ENCODE results near the gene OR1F1.

Gene OR1F1

DNA sequence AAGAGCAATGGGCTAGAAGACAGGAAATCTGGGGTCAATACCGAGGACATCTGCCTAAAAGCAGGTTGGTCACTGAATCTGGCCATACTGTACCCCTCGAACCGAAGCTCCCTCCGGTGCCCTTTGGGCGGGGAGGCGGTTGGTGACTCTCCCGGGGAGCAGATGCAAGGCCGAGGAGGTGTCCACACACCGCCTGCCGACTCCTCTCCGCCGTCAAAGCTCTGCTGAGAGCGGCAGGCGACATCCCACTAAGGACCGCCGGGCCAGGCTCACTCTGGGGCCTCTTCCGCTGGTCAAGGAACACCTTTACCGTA, 46.5 kb downstream of the OR1F1 start:
- no peaks in the 10 kb centered on the region for H3K79me1 ChIP-seq (ENCODE audit: low read depth, low read length)
- no peak overlapping the region for H3K27ac ChIP-seq (replicated peaks; ENCODE audit: low read length)
- peaks cover 5 to 23% of the 10 kb centered on the region in 2 donors for H3K9me3 ChIP-seq (replicated peaks in 1 of 2; ENCODE audit: control insufficient read depth in 2 of 2, insufficient read depth in 1 of 2, low read depth in 1 of 2, low read length in 2 of 2)
- no peak overlapping the region for H2AK5ac ChIP-seq (ENCODE audit: low read depth, low read length)
- H2BK15ac ChIP-seq (ENCODE audit: low read length): no peak overlapping the region
- peak overlapping the region; percentile 25 for H3K14ac ChIP-seq (ENCODE audit: low read length)
- no peak overlapping the region for H2BK12ac ChIP-seq (ENCODE audit: low read length)
- no peak for DNase-seq (ENCODE audit: low spot score)
- peak overlapping the region; percentile 94 for H3K9ac ChIP-seq (ENCODE audit: low read depth, low read length, poor library complexity)
- no peak overlapping the region for H4K91ac ChIP-seq (ENCODE audit: low read depth, low read length, poor library complexity)
- no peak overlapping the region for H3K4ac ChIP-seq (ENCODE audit: low read length)
- peak overlapping the region; percentile 95 for H3K23ac ChIP-seq (ENCODE audit: low read depth, low read length, poor library complexity)
- peak overlapping the region; percentile 67 to 93 for H3K4me3 ChIP-seq (ENCODE audit: low read length in 2 of 2)
- H3K36me3 ChIP-seq (replicated peaks in 1 of 2; ENCODE audit: control insufficient read depth in 2 of 2, insufficient read depth in 2 of 2, low read length in 2 of 2): peaks cover 16 to 41% of the 10 kb centered on the region in 2 donors
- no peaks in the 10 kb centered on the region for H3K4me1 ChIP-seq (ENCODE audit: control insufficient read depth in 2 of 2, insufficient read depth in 1 of 2, low read depth in 1 of 2, low read length in 2 of 2)
- no peak overlapping the region for H2BK120ac ChIP-seq (ENCODE audit: low read depth, low read length)
- H3K18ac ChIP-seq (ENCODE audit: low read length): peak overlapping the region; percentile 90
- WGBS, 2 donors (ENCODE audit: extremely low coverage in 2 of 2, insufficient read length in 2 of 2, insufficient replicate concordance in 1 of 2): no CpG with 5 or more reads among the region's 18 CpGs
- H3K27me3 ChIP-seq (ENCODE audit: control insufficient read depth in 3 of 3, insufficient read depth in 3 of 3, low read depth in 1 of 3, low read length in 3 of 3): no peaks in the 10 kb centered on the region
- H2BK5ac ChIP-seq (ENCODE audit: low read length): peak overlapping the region; percentile 89
- H4K8ac ChIP-seq (ENCODE audit: low read depth, low read length): no peak overlapping the region
- peak overlapping the region; percentile 96 for H2AFZ ChIP-seq (ENCODE audit: low read length)
- peak overlapping the region; percentile 89 for H3K4me2 ChIP-seq (ENCODE audit: insufficient read depth, low read length, poor library complexity, severe bottlenecking)

DNA sequence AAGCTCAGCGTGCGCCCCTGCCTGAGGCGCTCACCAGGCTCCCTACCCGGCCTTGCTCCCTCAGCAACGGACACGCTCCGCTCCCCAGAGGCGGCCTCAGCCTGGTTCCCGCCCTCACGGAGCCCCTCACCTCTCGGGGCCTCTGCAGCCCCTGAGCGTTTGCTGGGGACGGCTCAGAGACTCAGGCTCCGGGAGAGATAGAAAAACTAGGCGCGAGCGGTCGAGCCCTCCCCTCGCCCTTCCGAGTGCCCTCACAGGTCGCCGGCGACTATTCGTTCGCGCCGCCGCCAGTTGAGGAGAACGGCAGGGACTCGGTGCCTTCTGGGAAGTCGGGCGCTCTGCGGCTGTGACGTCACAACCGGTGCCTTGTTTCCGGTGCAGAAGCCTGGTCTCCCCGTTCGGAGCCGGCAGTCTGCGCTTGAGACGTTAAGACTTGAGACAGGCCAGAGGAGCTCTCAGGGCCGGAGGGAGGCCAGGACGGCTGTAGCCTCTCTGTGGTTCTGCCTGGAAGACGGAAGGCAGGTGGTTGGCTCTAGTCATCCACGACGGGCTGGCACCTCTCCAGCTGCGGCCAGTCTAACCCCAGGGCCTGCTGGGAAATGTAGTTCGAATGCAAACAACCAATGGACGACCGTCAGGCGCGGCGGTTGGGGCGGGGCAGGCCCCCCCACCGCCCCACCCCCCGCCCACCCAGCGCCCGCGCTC, 47.0 kb downstream of the OR1F1 start, which contains the start of gene ZNF200:
Gene ZNF200, minus strand, starts transcription at position 302 of the 705 bp plus-strand sequence. CDS start 1,403 bp downstream, outside the sequence.
- Histone ChIP-seq H2BK12ac (ENCODE audit: low read length) (no peak within 1 kb of the TSS), H3K14ac (ENCODE audit: low read length) (peak within 1 kb of the TSS; percentile 25), H3K4me1 (ENCODE audit: control insufficient read depth in 2 of 2, insufficient read depth in 1 of 2, low read depth in 1 of 2, low read length in 2 of 2) (no peaks in the 10 kb centered on the region), H2BK15ac (ENCODE audit: low read length) (no peak within 1 kb of the TSS), H2AFZ (ENCODE audit: low read length) (peak within 1 kb of the TSS; percentile 96), H3K36me3 (replicated peaks in 1 of 2; ENCODE audit: control insufficient read depth in 2 of 2, insufficient read depth in 2 of 2, low read length in 2 of 2) (peaks cover 14 to 36% of the 10 kb centered on the region in 2 donors), H4K91ac (ENCODE audit: low read depth, low read length, poor library complexity) (no peak within 1 kb of the TSS), H3K23ac (ENCODE audit: low read depth, low read length, poor library complexity) (peak within 1 kb of the TSS; percentile 95), H3K18ac (ENCODE audit: low read length) (peak within 1 kb of the TSS; percentile 94), H3K4me2 (ENCODE audit: insufficient read depth, low read length, poor library complexity, severe bottlenecking) (peak within 1 kb of the TSS; percentile 89), H3K9me3 (replicated peaks in 1 of 2; ENCODE audit: control insufficient read depth in 2 of 2, insufficient read depth in 1 of 2, low read depth in 1 of 2, low read length in 2 of 2) (peaks cover 3 to 19% of the 10 kb centered on the region in 2 donors), H3K27ac (replicated peaks; ENCODE audit: low read length) (peak within 1 kb of the TSS; percentile 73), H2BK120ac (ENCODE audit: low read depth, low read length) (no peak within 1 kb of the TSS), H2BK5ac (ENCODE audit: low read length) (peak within 1 kb of the TSS; percentile 89), H4K8ac (ENCODE audit: low read depth, low read length) (no peak within 1 kb of the TSS), H3K9ac (ENCODE audit: low read depth, low read length, poor library complexity) (peak within 1 kb of the TSS; percentile 94), H2AK5ac (ENCODE audit: low read depth, low read length) (no peak within 1 kb of the TSS), H3K4me3 (ENCODE audit: low read length in 2 of 2) (peak within 1 kb of the TSS; percentile 67 to 93), H3K79me1 (ENCODE audit: low read depth, low read length) (no peaks in the 10 kb centered on the region), H3K4ac (ENCODE audit: low read length) (no peak within 1 kb of the TSS), H3K27me3 (ENCODE audit: control insufficient read depth in 3 of 3, insufficient read depth in 3 of 3, low read depth in 1 of 3, low read length in 3 of 3) (no peaks in the 10 kb centered on the region)
- peak; percentile 92 for DNase-seq (ENCODE audit: low spot score)
- WGBS, 2 donors (ENCODE audit: extremely low coverage in 2 of 2, insufficient read length in 2 of 2, insufficient replicate concordance in 1 of 2): no CpG with 5 or more reads among the region's 59 CpGs

DNA sequence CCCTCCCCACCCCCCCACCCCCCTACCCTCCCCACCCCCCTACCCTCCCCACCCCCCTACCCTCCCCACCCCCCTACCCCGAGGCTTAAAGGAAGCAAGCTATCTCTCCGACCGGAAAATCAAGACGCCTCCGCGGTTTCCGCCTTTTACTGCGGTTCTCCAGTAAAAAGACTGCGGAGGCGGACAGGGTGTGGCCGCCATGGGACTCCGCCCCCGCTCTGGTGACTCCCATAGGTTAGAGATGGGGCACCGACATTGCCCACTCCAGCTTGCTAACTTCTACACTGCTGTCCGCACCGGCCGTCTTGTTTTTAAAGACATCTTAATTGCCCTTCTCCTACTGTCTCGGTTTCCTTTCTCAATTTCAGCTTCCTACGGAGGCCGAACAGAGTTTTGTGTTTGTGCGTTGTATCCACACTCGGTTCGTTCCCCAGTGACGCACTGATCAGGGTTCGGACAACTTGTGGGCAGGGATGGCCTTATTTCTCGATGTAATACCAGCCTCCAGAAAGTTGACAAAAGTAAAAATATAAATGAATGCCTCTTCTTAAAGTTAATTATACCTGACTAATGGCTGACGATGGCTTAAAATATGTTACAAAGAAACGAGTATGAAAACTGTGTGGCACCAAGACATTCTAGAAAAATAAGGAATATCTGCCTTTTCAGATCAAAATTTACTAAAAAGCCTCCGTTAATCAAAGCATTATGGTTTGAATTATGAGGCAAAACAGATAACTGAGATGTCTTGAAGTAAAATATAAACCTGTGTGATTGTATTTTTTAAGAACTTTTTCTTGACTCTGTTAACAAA, 48.1 kb downstream of the OR1F1 start:
- Histone ChIP-seq H4K8ac (ENCODE audit: low read depth, low read length) (no peak overlapping the region), H3K9ac (ENCODE audit: low read depth, low read length, poor library complexity) (no peak overlapping the region), H3K27me3 (ENCODE audit: control insufficient read depth in 3 of 3, insufficient read depth in 3 of 3, low read depth in 1 of 3, low read length in 3 of 3) (peaks cover 0 to under 1% (median 0%) of the 10 kb centered on the region in 3 experiments), H3K9me3 (replicated peaks in 1 of 2; ENCODE audit: control insufficient read depth in 2 of 2, insufficient read depth in 1 of 2, low read depth in 1 of 2, low read length in 2 of 2) (peaks cover 4 to 10% of the 10 kb centered on the region in 2 donors), H3K18ac (ENCODE audit: low read length) (no peak overlapping the region), H3K4me2 (ENCODE audit: insufficient read depth, low read length, poor library complexity, severe bottlenecking) (no peak overlapping the region), H3K14ac (ENCODE audit: low read length) (no peak overlapping the region), H3K4me3 (ENCODE audit: low read length in 2 of 2) (no peak overlapping the region), H2AFZ (ENCODE audit: low read length) (no peak overlapping the region), H2BK15ac (ENCODE audit: low read length) (no peak overlapping the region), H2BK5ac (ENCODE audit: low read length) (no peak overlapping the region), H3K27ac (replicated peaks; ENCODE audit: low read length) (no peak overlapping the region), H3K23ac (ENCODE audit: low read depth, low read length, poor library complexity) (no peak overlapping the region), H3K79me1 (ENCODE audit: low read depth, low read length) (no peaks in the 10 kb centered on the region), H3K4ac (ENCODE audit: low read length) (no peak overlapping the region), H2AK5ac (ENCODE audit: low read depth, low read length) (no peak overlapping the region), H2BK120ac (ENCODE audit: low read depth, low read length) (no peak overlapping the region), H3K36me3 (replicated peaks in 1 of 2; ENCODE audit: control insufficient read depth in 2 of 2, insufficient read depth in 2 of 2, low read length in 2 of 2) (peaks cover 12 to 25% of the 10 kb centered on the region in 2 donors), H2BK12ac (ENCODE audit: low read length) (no peak overlapping the region), H3K4me1 (ENCODE audit: control insufficient read depth in 2 of 2, insufficient read depth in 1 of 2, low read depth in 1 of 2, low read length in 2 of 2) (no peaks in the 10 kb centered on the region), H4K91ac (ENCODE audit: low read depth, low read length, poor library complexity) (no peak overlapping the region)
- no CpG with 5 or more reads among the region's 29 CpGs for whole genome bisulfite sequencing, 2 donors (ENCODE audit: extremely low coverage in 2 of 2, insufficient read length in 2 of 2, insufficient replicate concordance in 1 of 2)
- DNase-seq (ENCODE audit: low spot score): no peak

DNA sequence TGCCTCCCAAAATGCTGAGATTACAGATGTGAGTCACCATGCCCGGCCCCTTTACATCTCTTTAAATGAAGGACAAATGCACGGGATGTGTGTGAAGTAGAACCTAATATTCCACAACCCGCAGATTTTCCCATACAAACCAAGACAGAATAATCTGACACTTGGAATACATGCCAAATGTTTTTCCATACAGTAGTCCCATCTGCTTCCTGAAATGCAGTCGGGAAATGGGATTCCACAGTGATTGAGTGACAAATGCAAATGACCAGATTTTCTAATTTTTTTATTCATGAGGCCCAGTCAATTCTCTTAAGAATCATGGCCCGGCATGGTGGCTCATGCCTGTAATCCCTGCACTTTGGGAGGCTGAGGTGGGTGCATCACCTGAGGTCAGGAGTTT, 53.8 kb downstream of the OR1F1 start:
- H3K18ac ChIP-seq (ENCODE audit: low read length): no peak overlapping the region
- no peak overlapping the region for H3K4me3 ChIP-seq (ENCODE audit: low read length in 2 of 2)
- H2BK15ac ChIP-seq (ENCODE audit: low read length): no peak overlapping the region
- no peak overlapping the region for H2BK12ac ChIP-seq (ENCODE audit: low read length)
- H3K36me3 ChIP-seq (replicated peaks in 1 of 2; ENCODE audit: control insufficient read depth in 2 of 2, insufficient read depth in 2 of 2, low read length in 2 of 2): no peaks in the 10 kb centered on the region
- no peak overlapping the region for H2AK5ac ChIP-seq (ENCODE audit: low read depth, low read length)
- H3K27ac ChIP-seq (replicated peaks; ENCODE audit: low read length): no peak overlapping the region
- no peak overlapping the region for H3K23ac ChIP-seq (ENCODE audit: low read depth, low read length, poor library complexity)
- no peak overlapping the region for H3K14ac ChIP-seq (ENCODE audit: low read length)
- no peak for DNase-seq (ENCODE audit: low spot score)
- H3K4ac ChIP-seq (ENCODE audit: low read length): no peak overlapping the region
- WGBS, 2 donors (ENCODE audit: extremely low coverage in 2 of 2, insufficient read length in 2 of 2, insufficient replicate concordance in 1 of 2): no CpG with 5 or more reads among the region's 5 CpGs
- no peak overlapping the region for H4K91ac ChIP-seq (ENCODE audit: low read depth, low read length, poor library complexity)
- H2BK120ac ChIP-seq (ENCODE audit: low read depth, low read length): no peak overlapping the region
- H3K4me2 ChIP-seq (ENCODE audit: insufficient read depth, low read length, poor library complexity, severe bottlenecking): no peak overlapping the region
- H3K9me3 ChIP-seq (replicated peaks in 1 of 2; ENCODE audit: control insufficient read depth in 2 of 2, insufficient read depth in 1 of 2, low read depth in 1 of 2, low read length in 2 of 2): peaks cover 0 to 17% of the 10 kb centered on the region in 2 donors
- H4K8ac ChIP-seq (ENCODE audit: low read depth, low read length): no peak overlapping the region
- H2AFZ ChIP-seq (ENCODE audit: low read length): no peak overlapping the region
- no peak overlapping the region for H2BK5ac ChIP-seq (ENCODE audit: low read length)
- H3K27me3 ChIP-seq (ENCODE audit: control insufficient read depth in 3 of 3, insufficient read depth in 3 of 3, low read depth in 1 of 3, low read length in 3 of 3): peaks cover 0 to 34% (median 0%) of the 10 kb centered on the region in 3 experiments
- H3K4me1 ChIP-seq (ENCODE audit: control insufficient read depth in 2 of 2, insufficient read depth in 1 of 2, low read depth in 1 of 2, low read length in 2 of 2): no peaks in the 10 kb centered on the region
- H3K79me1 ChIP-seq (ENCODE audit: low read depth, low read length): no peaks in the 10 kb centered on the region
- H3K9ac ChIP-seq (ENCODE audit: low read depth, low read length, poor library complexity): no peak overlapping the region
